NCI-H524 treated with DMSO at 0.1 percent for 48 hours (cell line): Measurements from ENCODE around the gene GRIK4.

Experiments
- DNase-seq: peaks from one replicate; lab custom pipeline; 2025; lab: John Stamatoyannopoulos, UW

GRIK4 gene

GRCh38 chr11:120510406-120511115, 987 bp upstream of the GRIK4 start:
- DNase-seq, result no peak

- no peak for DNase-seq
Measured at GRCh38 chr11:120511820-120512738, 531 bp downstream of the GRIK4 start.

- peak; percentile 7 for DNase-seq
Measured at GRCh38 chr11:120512739-120513435, 1.3 kb downstream of the GRIK4 start.

- DNase-seq, result no peak
Measured at GRCh38 chr11:120513436-120514315, 2.1 kb downstream of the GRIK4 start.

- no peak for DNase-seq
Measured at GRCh38 chr11:120514541-120515121, 3.1 kb downstream of the GRIK4 start.

GRCh38 chr11:120515186-120515723, 3.7 kb downstream of the GRIK4 start:
- DNase-seq, result no peak

- DNase-seq, result peak; percentile 36
Measured at GRCh38 chr11:120516461-120517389, 5.2 kb downstream of the GRIK4 start.

- no peak for DNase-seq
Measured at GRCh38 chr11:120517390-120517761, 5.8 kb downstream of the GRIK4 start.

- DNase-seq, result no peak
Measured at GRCh38 chr11:120517801-120518291, 6.3 kb downstream of the GRIK4 start.

GRCh38 chr11:120518356-120518755, 6.8 kb downstream of the GRIK4 start:
- DNase-seq, result no peak

GRCh38 chr11:120519474-120519873, 7.9 kb downstream of the GRIK4 start:
- DNase-seq, result no peak

- no peak for DNase-seq
Measured at GRCh38 chr11:120520091-120520822, 8.7 kb downstream of the GRIK4 start.

GRCh38 chr11:120521176-120521575, 9.6 kb downstream of the GRIK4 start:
- DNase-seq, result no peak

- no peak for DNase-seq
Measured at GRCh38 chr11:120522021-120522420, 10.5 kb downstream of the GRIK4 start.

GRCh38 chr11:120522736-120523135, 11.2 kb downstream of the GRIK4 start:
- DNase-seq, result no peak

- DNase-seq, result no peak
Measured at GRCh38 chr11:120523196-120523595, 11.6 kb downstream of the GRIK4 start.

GRCh38 chr11:120524536-120525085, 13.1 kb downstream of the GRIK4 start:
- no peak for DNase-seq
